SK-N-SH (cell line): ENCODE data around the gene CHST11. TPM values are rescaled to one million over a fixed set of nuclear protein-coding genes. Genes with fewer than 3 reads are reported as not detected.

Experiments
- CTCF ChIA-PET: fragments of 300-600, 350-600 bp; formaldehyde crosslinking; extraction: SDS; loops from one replicate; lab custom pipeline; 2021; lab: Yijun Ruan, JAX
- POLR2A ChIA-PET: fragments of 350-600 bp; sonication (Branson Sonifier 250); formaldehyde crosslinking; extraction: SDS; loops from one replicate; lab custom pipeline; 2020; ENCODE audit warnings: antibody characterized with exemption, inconsistent platforms; lab: Yijun Ruan, JAX
- DNase-seq: peaks from one replicate; pipeline ENCODE4 v3.0.0; 2012
- H2AFZ ChIP-seq: fragments of 200-600 bp; sonication (generic); 2 replicates; pipeline ENCODE4 v1.8.1; 2016; ENCODE audit warnings: antibody characterized with exemption, mild to moderate bottlenecking, low read depth
- H3F3A ChIP-seq: fragments of 200-600 bp; sonication (generic); replicated peaks from 2 replicates; pipeline ENCODE3; 2016; ENCODE audit warnings: antibody characterized with exemption, mild to moderate bottlenecking; ENCODE audit not compliant: insufficient read depth
- H3K27ac ChIP-seq, 2 experiments: fragments of 200-500 bp in 1 of 2; fragments of 200-600 bp in 1 of 2; sonication (Bioruptor generic) in 1 of 2; sonication (generic), shearing (Covaris generic) in 1 of 2; 2 replicates each; pipeline versions ENCODE4 v1.5.1 to v1.6.1; 2014 to 2016; ENCODE audit warnings: low read depth in 2 of 2, inconsistent platforms in 1 of 2, low read length in 1 of 2, mild to moderate bottlenecking in 1 of 2, mixed read lengths in 1 of 2
- H3K27me3 ChIP-seq: fragments of 200-600 bp; sonication (generic), shearing (Covaris generic); 2 replicates; pipeline ENCODE4 v1.6.1; 2016; ENCODE audit warnings: mixed run types; ENCODE audit not compliant: insufficient read depth
- H3K36me3 ChIP-seq, 2 experiments: fragments of 200-500 bp in 1 of 2; fragments of 200-600 bp in 1 of 2; sonication (Bioruptor generic) in 1 of 2; sonication (generic) in 1 of 2; replicated peaks in 1 of 2; 2 replicates each; pipeline versions ENCODE3 to v1.5.1; 2014 to 2016; ENCODE audit warnings: low read length in 1 of 2, mild to moderate bottlenecking in 1 of 2; ENCODE audit not compliant: insufficient read depth in 2 of 2, control insufficient read depth in 1 of 2
- H3K4me1 ChIP-seq, 2 experiments: fragments of 200-500 bp in 1 of 2; fragments of 200-600 bp in 1 of 2; sonication (Bioruptor generic) in 1 of 2; sonication (generic), shearing (Covaris generic) in 1 of 2; 2 replicates each; pipeline versions ENCODE4 v1.5.1 to v1.6.1; 2014 to 2016; ENCODE audit warnings: low read depth in 1 of 2, low read length in 1 of 2, mixed run types in 1 of 2; ENCODE audit not compliant: insufficient read depth in 2 of 2, control insufficient read depth in 1 of 2
- H3K4me2 ChIP-seq: fragments of 200-600 bp; sonication (generic), shearing (Covaris generic); 2 replicates; pipeline ENCODE4 v1.6.1; 2017; ENCODE audit warnings: mixed run types
- H3K4me3 ChIP-seq, 2 experiments: fragments of 200-500 bp in 1 of 2; fragments of 200-600 bp in 1 of 2; sonication (Bioruptor generic) in 1 of 2; sonication (generic), shearing (Covaris generic) in 1 of 2; 2 replicates each; pipeline versions ENCODE4 v1.5.1 to v1.8.1; 2014 to 2016; ENCODE audit warnings: low read depth in 2 of 2, inconsistent platforms in 1 of 2, low read length in 1 of 2, mild to moderate bottlenecking in 1 of 2, mixed read lengths in 1 of 2, moderate library complexity in 1 of 2
- H3K79me2 ChIP-seq: fragments of 200-600 bp; sonication (generic); 2 replicates; pipeline ENCODE4 v1.8.1; 2017; ENCODE audit warnings: mild to moderate bottlenecking; ENCODE audit not compliant: insufficient read depth
- H3K9ac ChIP-seq: fragments of 200-600 bp; sonication (generic); 2 replicates; pipeline ENCODE4 v1.6.1; 2017; ENCODE audit warnings: mixed run types
- H3K9me2 ChIP-seq: fragments of 200-600 bp; sonication (generic); 2 replicates; pipeline ENCODE4 v1.6.1; 2017; ENCODE audit warnings: mixed run types
- H3K9me3 ChIP-seq: fragments of 200-600 bp; sonication (generic); 2 replicates; pipeline ENCODE4 v1.6.1; 2017; ENCODE audit warnings: mixed run types, mild to moderate bottlenecking, moderate library complexity
- H4K20me1 ChIP-seq: fragments of 200-600 bp; sonication (generic); 2 replicates; pipeline ENCODE4 v1.6.1; 2017; ENCODE audit warnings: mild to moderate bottlenecking, mixed run types; ENCODE audit not compliant: insufficient read depth
- CHD2 ChIP-seq: fragments of 150-350 bp; IDR thresholded peaks from 2 replicates; pipeline ENCODE4 v1.6.1; 2018; ENCODE audit warnings: low read length; ENCODE audit not compliant: partially characterized antibody
- ELF1 ChIP-seq: IDR thresholded peaks from 2 replicates; pipeline ENCODE4 v1.4.0; 2012
- EZH2phosphoT487 ChIP-seq: fragments of 200-600 bp; sonication (generic); IDR thresholded peaks from 2 replicates; pipeline ENCODE4 v1.6.1; 2017; ENCODE audit warnings: low read depth, mixed run types, mild to moderate bottlenecking, antibody characterized with exemption, moderate library complexity, borderline replicate concordance
- FOSL2 ChIP-seq: IDR thresholded peaks from 2 replicates; pipeline ENCODE4 v1.4.0; 2012; ENCODE audit warnings: low read depth, mild to moderate bottlenecking, moderate library complexity, borderline replicate concordance
- GABPA ChIP-seq: IDR thresholded peaks from 2 replicates; pipeline ENCODE4 v1.4.0; 2012; ENCODE audit warnings: low read depth, mild to moderate bottlenecking
- MEF2A ChIP-seq: IDR thresholded peaks from 2 replicates; pipeline ENCODE4 v1.4.0; 2012; ENCODE audit warnings: low read depth, borderline replicate concordance
- NFIC ChIP-seq: IDR thresholded peaks from 2 replicates; pipeline ENCODE4 v1.4.0; 2012; ENCODE audit warnings: borderline replicate concordance
- POLR2AphosphoS5 ChIP-seq: IDR thresholded peaks from 2 replicates; pipeline ENCODE4 v1.6.1; 2012; ENCODE audit warnings: low read depth, low read length
- RAD21 ChIP-seq: IDR thresholded peaks from 2 replicates; pipeline ENCODE4 v1.6.1; 2012; ENCODE audit warnings: mild to moderate bottlenecking, low read length
- RCOR1 ChIP-seq: fragments of 150-350 bp; IDR thresholded peaks from 2 replicates; pipeline ENCODE4 v1.6.1; 2017; ENCODE audit warnings: antibody characterized with exemption, low read length
- RFX5 ChIP-seq: IDR thresholded peaks from 2 replicates; pipeline ENCODE4 v1.6.1; 2012; ENCODE audit warnings: mild to moderate bottlenecking, improper control_type of control experiment, low read length
- SIN3A ChIP-seq: IDR thresholded peaks from 2 replicates; pipeline ENCODE4 v1.6.1; 2012; ENCODE audit warnings: low read depth, mild to moderate bottlenecking, low read length, moderate library complexity, borderline replicate concordance
- TCF12 ChIP-seq: IDR thresholded peaks from 2 replicates; pipeline ENCODE4 v1.4.0; 2012
- TEAD4 ChIP-seq: IDR thresholded peaks from 2 replicates; pipeline ENCODE4 v1.4.0; 2012; ENCODE audit warnings: mild to moderate bottlenecking, borderline replicate concordance; ENCODE audit not compliant: insufficient read depth
- YY1 ChIP-seq: IDR thresholded peaks from 2 replicates; pipeline ENCODE4 v1.4.0; 2012; ENCODE audit warnings: low read depth, mild to moderate bottlenecking
- WGBS: methylation state at CpG from one replicate; pipeline ENCODE4 v1.1.6; 2017; ENCODE audit warnings: low lambda C conversion rate; 5-methylcytosine and 5-hydroxymethylcytosine counted together
- polyA plus RNA-seq, 3 experiments: library from polyadenylated mRNA; depleted of rRNA; stranded (reverse); fragments of >200 nt; gene quantifications; 2 replicates each; pipeline ENCODE4 v1.2.3, GENCODE V29; 2012
- TF ChIP-seq, protein P1 (sequence below): IDR thresholded peaks from 2 replicates; pipeline ENCODE4 v1.4.0; 2012; ENCODE audit warnings: low read depth
- TF ChIP-seq, protein P2 (sequence below): fragments of 150-350 bp; IDR thresholded peaks from 2 replicates; pipeline ENCODE4 v1.6.1; 2016; ENCODE audit warnings: mild to moderate bottlenecking, low read depth, low read length
- TF ChIP-seq, protein P3 (sequence below): fragments of 150-350 bp; IDR thresholded peaks from 2 replicates; pipeline ENCODE4 v1.6.1; 2017; ENCODE audit warnings: antibody characterized with exemption, low read length, low read depth, borderline replicate concordance
- TF ChIP-seq, protein P4 (sequence below): IDR thresholded peaks from 2 replicates; pipeline ENCODE4 v1.4.0; 2012; ENCODE audit warnings: low read depth, borderline replicate concordance

CHST11 gene
- polyA plus RNA-seq, 1 of the 3 experiments (the other 2 are of a cell fraction), result 18.6 TPM

DNA sequence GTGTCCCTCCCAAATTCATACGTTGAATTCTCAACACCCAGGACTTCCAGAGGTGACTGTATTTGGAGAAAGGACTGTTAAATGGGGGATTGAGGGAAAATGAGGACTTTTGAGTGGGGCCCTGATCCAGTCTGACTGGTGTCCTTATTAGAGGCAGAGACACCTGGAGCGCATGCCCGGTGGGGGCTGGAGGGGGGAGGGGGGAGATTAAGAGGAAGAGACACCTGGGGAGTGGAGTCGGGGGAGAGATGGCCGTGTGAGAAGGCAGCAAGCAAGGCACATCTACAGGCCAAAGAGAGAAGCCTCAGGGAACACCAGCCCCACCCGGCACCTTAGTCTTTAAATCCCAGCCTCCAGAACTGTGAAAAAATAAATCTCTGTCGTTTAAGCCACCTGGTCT, 291.6 kb downstream of the CHST11 start:
- ChIA-PET POLR2A (no interaction called here), CTCF (interaction anchor here (1.0 kb wide), 1 partner anchor 21 kb away, joined by 3 read pairs; no protein-coding TSS in a partner anchor)
- WGBS, result 95% methylated on average over 7 of the region's 7 CpGs
- H3K27me3 ChIP-seq, result no peaks in the 10 kb centered on the region
- no peaks in the 10 kb centered on the region for H3K9me2 ChIP-seq
- no peaks in the 10 kb centered on the region for H3K79me2 ChIP-seq
- no peaks in the 10 kb centered on the region for H3K9me3 ChIP-seq
- no peaks in the 10 kb centered on the region for H3K36me3 ChIP-seq
- no peak overlapping the region for H3K9ac ChIP-seq
- no peaks in the 10 kb centered on the region for H3F3A ChIP-seq
- no peak overlapping the region for H3K27ac ChIP-seq
- H3K4me2 ChIP-seq, result no peak overlapping the region
- H4K20me1 ChIP-seq, result no peaks in the 10 kb centered on the region
- peaks cover 3 to 11% of the 10 kb centered on the region in 2 experiments; a peak in 1 of 4 replicates for H3K4me1 ChIP-seq
- H2AFZ ChIP-seq, result no peak overlapping the region
- DNase-seq, result no peak
- H3K4me3 ChIP-seq, result no peak overlapping the region
- no peak for TF ChIP-seq SIN3A
- TF ChIP-seq, protein P1, sequence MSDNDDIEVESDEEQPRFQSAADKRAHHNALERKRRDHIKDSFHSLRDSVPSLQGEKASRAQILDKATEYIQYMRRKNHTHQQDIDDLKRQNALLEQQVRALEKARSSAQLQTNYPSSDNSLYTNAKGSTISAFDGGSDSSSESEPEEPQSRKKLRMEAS, result no peak
- TF ChIP-seq NFIC, result no peak
- TF ChIP-seq ELF1, result no peak
- no peak for TF ChIP-seq YY1
- TF ChIP-seq, protein P2, sequence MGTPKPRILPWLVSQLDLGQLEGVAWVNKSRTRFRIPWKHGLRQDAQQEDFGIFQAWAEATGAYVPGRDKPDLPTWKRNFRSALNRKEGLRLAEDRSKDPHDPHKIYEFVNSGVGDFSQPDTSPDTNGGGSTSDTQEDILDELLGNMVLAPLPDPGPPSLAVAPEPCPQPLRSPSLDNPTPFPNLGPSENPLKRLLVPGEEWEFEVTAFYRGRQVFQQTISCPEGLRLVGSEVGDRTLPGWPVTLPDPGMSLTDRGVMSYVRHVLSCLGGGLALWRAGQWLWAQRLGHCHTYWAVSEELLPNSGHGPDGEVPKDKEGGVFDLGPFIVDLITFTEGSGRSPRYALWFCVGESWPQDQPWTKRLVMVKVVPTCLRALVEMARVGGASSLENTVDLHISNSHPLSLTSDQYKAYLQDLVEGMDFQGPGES, result no peak
- TF ChIP-seq TCF12, result no peak
- no peak for TF ChIP-seq MEF2A
- TF ChIP-seq RAD21, result no peak
- no peak for TF ChIP-seq EZH2phosphoT487
- no peak for TF ChIP-seq RCOR1
- TF ChIP-seq, protein P3, sequence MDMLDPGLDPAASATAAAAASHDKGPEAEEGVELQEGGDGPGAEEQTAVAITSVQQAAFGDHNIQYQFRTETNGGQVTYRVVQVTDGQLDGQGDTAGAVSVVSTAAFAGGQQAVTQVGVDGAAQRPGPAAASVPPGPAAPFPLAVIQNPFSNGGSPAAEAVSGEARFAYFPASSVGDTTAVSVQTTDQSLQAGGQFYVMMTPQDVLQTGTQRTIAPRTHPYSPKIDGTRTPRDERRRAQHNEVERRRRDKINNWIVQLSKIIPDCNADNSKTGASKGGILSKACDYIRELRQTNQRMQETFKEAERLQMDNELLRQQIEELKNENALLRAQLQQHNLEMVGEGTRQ, result no peak
- TF ChIP-seq CHD2, result no peak
- TF ChIP-seq TEAD4, result no peak
- TF ChIP-seq RFX5, result no peak
- no peak for TF ChIP-seq GABPA
- TF ChIP-seq POLR2AphosphoS5, result no peak
- TF ChIP-seq, protein P4, sequence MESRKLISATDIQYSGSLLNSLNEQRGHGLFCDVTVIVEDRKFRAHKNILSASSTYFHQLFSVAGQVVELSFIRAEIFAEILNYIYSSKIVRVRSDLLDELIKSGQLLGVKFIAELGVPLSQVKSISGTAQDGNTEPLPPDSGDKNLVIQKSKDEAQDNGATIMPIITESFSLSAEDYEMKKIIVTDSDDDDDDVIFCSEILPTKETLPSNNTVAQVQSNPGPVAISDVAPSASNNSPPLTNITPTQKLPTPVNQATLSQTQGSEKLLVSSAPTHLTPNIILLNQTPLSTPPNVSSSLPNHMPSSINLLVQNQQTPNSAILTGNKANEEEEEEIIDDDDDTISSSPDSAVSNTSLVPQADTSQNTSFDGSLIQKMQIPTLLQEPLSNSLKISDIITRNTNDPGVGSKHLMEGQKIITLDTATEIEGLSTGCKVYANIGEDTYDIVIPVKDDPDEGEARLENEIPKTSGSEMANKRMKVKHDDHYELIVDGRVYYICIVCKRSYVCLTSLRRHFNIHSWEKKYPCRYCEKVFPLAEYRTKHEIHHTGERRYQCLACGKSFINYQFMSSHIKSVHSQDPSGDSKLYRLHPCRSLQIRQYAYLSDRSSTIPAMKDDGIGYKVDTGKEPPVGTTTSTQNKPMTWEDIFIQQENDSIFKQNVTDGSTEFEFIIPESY, result no peak
- TF ChIP-seq FOSL2, result no peak
